GM18951 (cell line): ENCODE data around the gene NPAS2.

ENCODE experiments used
- POLR2A ChIP-seq: IDR thresholded peaks from 4 replicates; pipeline ENCODE4 v1.6.1; 2011; ENCODE audit warnings: mild to moderate bottlenecking; ENCODE audit not compliant: insufficient read length, insufficient read depth; ENCODE audit errors: extremely low read depth
- in situ Hi-C: fragments of 300-500 bp; cut with MboI; formaldehyde crosslinking; loops from one replicate; pipeline ENCODE4 v1.12.0; 2022; ENCODE audit warnings: low sequenced_read_pairs, mixed read lengths, inconsistent platforms; ENCODE audit not compliant: unreplicated experiment

Gene NPAS2

DNA sequence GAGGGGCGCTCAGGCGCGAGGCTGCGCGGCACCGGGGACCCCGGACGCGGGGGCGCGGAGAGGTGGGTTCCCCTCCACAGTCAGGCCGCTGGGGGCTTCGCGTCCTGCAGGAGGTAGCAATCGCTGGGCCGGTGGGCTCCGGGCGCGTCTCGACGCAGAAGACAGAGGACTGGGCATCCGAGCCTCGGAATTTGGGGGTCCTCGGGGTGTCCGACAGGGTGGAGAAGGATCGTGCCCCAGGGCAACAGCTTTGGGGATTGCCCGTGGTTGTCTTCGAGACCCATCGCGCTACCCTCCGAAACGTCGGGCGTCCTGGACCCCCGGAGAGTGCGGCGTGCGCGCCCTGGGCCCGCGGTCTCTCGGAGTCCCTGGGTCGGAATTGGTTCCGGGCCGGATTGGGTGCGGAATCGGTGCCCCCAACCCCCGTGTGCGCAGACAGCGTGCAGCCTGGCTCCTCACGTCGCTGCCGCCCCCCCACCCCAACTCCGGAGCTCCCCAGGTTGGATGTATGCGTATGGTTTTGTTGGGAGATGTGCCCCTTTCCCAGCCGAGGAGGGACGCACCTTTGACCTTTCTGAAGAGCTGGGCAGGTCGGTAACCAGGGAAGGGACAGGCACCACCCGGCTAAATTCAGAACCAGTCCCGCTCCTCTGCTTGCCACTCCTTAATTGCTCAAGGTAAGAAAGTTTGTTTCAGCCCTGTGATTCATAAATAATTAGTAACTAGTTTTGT lies 750 bp downstream of the NPAS2 start:
- in situ Hi-C loops, result no loop called here
- TF ChIP-seq POLR2A, result no peak

GRCh38 chr2:100821255-100821910 lies 1.4 kb downstream of the NPAS2 start:
- in situ Hi-C loops, result no loop called here
- no peak for TF ChIP-seq POLR2A

GRCh38 chr2:100821911-100822265 lies 1.9 kb downstream of the NPAS2 start:
- TF ChIP-seq POLR2A, result no peak
- in situ Hi-C loops, result no loop called here

DNA sequence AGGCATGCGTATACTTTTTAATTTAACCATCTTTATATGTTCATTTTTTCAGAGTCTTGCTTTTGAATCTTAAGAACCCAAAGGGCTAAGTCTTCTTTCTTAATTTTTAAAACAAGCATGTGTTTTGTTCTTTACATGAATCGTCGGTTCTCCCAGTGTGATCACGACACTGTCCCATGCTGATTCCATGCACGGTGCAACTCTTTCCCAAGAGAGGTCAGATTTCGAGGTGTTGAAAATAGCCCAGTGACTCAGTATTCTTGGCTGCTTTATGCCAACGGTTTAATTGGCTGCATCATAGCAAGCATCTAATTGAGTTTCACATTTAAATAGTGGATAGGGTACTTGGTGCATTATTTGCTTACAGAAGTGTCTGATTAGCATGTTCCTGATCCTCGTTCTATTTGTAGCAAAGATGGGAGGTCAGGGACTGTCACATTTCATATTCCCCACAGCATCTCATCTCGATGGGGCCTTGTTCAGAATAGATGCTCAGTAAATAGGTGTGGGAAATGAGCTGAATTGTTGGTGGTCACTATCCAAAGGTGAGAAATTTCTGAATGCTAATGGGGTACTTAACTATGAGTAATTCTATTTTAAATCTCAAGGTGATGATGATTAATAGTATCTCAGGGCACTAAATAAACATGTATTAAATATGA lies 2.8 kb downstream of the NPAS2 start:
- TF ChIP-seq POLR2A, result no peak
- in situ Hi-C loops, result no loop called here

DNA sequence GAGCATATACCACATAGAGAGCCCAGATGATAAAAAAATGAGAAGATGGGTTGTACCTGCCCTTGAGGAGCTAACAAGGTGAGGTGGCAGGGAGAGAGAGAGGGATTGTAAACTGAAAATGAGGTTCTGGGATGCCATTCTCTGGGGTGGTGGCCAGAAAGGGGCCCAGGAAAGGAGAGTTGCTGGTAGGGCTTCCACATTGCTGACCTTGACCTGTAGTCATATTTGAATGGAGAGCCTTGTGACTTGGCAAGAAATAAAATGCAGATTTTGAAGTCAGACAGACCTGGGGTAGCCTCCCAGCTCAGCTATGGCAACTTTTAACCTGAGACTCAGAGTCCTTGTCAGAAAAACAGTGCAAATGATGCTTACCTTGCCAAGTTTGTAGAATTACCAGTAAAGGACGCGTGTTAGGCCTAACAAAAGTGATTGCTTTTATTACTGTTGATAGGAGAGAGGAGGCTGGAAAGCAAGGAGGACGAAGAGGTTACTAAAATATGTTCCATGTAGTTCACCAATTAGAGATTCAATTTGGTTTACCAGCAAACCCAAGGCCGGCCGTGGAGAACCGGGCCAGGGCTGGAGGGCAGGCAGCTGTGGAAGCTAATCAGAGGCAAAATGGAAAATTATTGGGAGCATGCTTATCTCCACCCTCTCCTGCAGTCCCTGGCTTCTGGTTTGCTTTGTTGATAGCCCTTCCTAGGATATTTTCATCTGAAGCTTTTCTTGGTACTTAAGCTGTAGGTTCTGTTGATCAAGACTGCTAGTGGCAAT lies 3.9 kb downstream of the NPAS2 start:
- TF ChIP-seq POLR2A, result no peak
- in situ Hi-C loops, result no loop called here

GRCh38 chr2:100824842-100825241 lies 4.9 kb downstream of the NPAS2 start:
- in situ Hi-C loops, result no loop called here
- no peak for TF ChIP-seq POLR2A

DNA sequence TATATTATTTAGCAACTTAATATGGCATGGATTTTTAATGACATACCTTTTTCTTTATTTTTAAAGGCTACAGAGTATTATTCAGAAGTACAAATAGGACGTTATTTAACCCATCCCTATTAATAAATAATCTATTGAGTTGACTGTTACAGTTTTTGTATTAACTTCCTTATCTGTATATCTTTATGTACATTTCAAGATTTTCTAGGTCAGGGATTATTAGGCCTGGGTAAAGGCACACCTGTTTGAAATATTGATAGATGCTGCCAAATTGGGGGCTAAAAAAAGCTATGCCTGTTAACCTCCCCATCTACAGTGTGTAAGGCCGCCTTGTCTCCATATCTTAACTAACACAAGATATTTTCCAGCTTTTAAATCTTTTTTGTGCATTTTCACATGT lies 6.6 kb downstream of the NPAS2 start:
- in situ Hi-C loops, result no loop called here
- no peak for TF ChIP-seq POLR2A

GRCh38 chr2:100831158-100831750 lies 11.3 kb downstream of the NPAS2 start:
- in situ Hi-C loops, result no loop called here
- TF ChIP-seq POLR2A, result no peak

DNA sequence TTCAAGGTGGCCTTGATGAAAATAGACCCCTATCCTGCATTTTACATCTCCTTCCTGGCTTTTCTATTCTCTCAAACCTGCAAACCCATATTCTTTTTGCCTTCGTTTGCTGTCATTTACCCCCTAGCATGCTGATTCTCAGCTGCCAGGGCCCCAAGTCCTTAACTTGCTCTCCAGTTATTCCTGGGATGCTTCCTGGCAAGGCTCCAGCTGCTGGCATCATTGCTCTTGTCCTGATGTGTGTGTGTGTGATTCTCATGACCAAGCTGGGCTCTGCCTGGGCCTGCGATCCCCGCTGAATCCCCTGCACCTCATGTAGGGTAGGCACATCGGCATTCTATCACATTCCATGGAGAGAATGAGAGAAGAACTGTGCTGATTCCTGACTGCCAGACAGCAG lies 11.9 kb downstream of the NPAS2 start:
- in situ Hi-C loops, result no loop called here
- TF ChIP-seq POLR2A, result no peak

DNA sequence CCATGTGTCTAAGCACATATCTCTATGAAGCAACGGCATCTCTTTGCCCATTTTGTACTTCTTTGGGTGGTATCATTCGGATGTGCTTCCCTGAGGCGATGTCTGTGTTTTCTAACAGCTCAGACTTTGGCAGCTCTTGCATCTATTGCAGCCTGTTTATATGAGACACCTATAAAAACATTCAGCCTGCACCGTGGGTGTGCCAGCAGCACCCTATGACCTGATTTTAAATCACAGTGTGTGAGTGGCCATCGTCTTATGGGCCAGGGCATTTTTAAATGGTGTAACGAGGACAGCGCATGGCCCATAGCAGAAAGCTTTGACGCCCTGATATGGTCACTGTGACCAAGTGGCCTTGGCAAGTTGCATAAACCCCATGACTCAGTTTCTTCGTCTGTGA lies 12.9 kb downstream of the NPAS2 start:
- in situ Hi-C loops, result no loop called here
- no peak for TF ChIP-seq POLR2A

GRCh38 chr2:100833331-100833730 lies 13.4 kb downstream of the NPAS2 start:
- no peak for TF ChIP-seq POLR2A
- in situ Hi-C loops, result no loop called here

GRCh38 chr2:100834221-100834620 lies 14.3 kb downstream of the NPAS2 start:
- in situ Hi-C loops, result no loop called here
- TF ChIP-seq POLR2A, result no peak
